Measurements from ENCODE around the gene CD70. TPM values are rescaled to one million over a fixed set of nuclear protein-coding genes. Genes with fewer than 3 reads are reported as not detected.
"Not testable (repeated sequence)": the region's sequence is repeated elsewhere in the genome, so short reads cannot be mapped to it uniquely, and the experiment has no call there.

The CD70 gene
- total RNA-seq, 1 experiment from 2014 or later, result 2.3 TPM

DNA sequence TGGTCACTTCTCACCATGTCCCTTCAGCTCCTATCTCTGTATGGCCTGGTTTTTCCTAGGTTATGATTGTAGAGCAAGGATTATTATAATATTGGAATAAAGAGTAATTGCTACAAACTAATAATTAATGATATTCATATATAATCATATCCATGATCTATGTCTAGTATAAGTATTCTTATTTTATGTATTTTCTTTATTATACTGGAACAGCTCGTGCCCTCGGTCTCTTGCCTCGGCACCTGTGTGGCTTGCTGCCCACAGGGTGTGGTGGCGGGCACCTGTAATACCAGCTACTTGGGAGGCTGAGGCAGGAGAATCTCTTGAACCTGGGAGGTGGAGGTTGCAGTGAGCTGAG, 42.5 kb upstream of the CD70 start:
- BruUV-seq (replicated peaks); H3K36me3 ChIP-seq (ENCODE audit: low read depth, low read length); H3K27me3 ChIP-seq (ENCODE audit: low read length); H3K9me2 ChIP-seq (replicated peaks; ENCODE audit: low read length); H3K4me2 ChIP-seq (ENCODE audit: low read length); H2AFZ ChIP-seq (ENCODE audit: low read length); H3K4me3 ChIP-seq (ENCODE audit: low read length); H3K9me3 ChIP-seq (ENCODE audit: low read length); ATAC-seq; H3K79me2 ChIP-seq (ENCODE audit: low read length); H3K4me1 ChIP-seq (ENCODE audit: insufficient read depth, low read length); DNase-seq; H3F3A ChIP-seq (ENCODE audit: low read length, unreplicated experiment); H4K20me1 ChIP-seq (ENCODE audit: low read length); POLR2A ChIA-PET (ENCODE audit: unreplicated experiment); H3K27ac ChIP-seq (ENCODE audit: low read length); H3K9ac ChIP-seq (ENCODE audit: low read length): not testable (repeated sequence)
- intact Hi-C loops (cut with micrococcal nuclease), result loop anchor here (1.0 to 2.0 kb wide), 7 partner anchors 23 to 585 kb away; no protein-coding TSS in a partner anchor
- TF ChIP-seq, protein P1, sequence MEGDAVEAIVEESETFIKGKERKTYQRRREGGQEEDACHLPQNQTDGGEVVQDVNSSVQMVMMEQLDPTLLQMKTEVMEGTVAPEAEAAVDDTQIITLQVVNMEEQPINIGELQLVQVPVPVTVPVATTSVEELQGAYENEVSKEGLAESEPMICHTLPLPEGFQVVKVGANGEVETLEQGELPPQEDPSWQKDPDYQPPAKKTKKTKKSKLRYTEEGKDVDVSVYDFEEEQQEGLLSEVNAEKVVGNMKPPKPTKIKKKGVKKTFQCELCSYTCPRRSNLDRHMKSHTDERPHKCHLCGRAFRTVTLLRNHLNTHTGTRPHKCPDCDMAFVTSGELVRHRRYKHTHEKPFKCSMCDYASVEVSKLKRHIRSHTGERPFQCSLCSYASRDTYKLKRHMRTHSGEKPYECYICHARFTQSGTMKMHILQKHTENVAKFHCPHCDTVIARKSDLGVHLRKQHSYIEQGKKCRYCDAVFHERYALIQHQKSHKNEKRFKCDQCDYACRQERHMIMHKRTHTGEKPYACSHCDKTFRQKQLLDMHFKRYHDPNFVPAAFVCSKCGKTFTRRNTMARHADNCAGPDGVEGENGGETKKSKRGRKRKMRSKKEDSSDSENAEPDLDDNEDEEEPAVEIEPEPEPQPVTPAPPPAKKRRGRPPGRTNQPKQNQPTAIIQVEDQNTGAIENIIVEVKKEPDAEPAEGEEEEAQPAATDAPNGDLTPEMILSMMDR (conservative IDR thresholded peaks at IDR 0.05; ENCODE audit: low read depth, low read length), result peak; percentile 22; the same call in 1 of the 2 replicates
- CTCF ChIA-PET, result interaction anchor here (0.5 to 0.6 kb wide), 4 partner anchors 112 to 230 kb away, joined by 3 to 5 read pairs (median 4); no protein-coding TSS in a partner anchor

DNA sequence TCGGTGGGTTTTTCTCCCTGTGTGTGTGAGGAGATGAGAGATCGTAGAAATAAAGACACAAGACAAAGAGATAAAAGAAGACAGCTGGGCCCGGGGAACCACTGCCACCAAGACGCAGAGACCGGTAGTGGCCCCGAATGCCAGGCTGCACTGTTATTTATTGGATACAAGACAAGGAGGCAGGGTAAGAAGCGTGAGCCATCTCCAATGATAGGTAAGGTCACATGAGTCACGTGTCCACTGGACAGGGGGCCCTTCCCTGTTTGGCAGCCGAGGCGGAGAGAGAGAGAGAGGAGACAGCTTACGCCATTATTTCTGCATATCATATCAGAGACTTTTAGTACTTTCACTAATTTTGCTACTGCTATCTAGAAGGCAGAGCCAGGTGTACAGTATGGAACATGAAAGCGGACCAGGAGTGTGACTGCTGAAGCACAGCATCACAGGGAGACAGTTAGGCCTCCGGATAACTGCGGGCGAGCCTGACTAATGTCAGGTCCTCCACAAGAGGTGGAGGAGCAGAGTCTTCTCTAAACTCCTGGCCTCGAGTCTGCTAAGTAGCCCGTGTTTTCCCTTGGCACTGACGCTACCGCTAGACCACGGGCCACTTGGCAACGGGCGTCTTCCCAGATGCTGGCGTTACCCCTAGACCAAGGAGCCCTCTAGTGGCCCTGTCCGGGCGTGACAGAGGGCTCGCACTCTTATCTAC, 42.0 kb upstream of the CD70 start:
- H3K9me3 ChIP-seq (ENCODE audit: low read length); H3K9me2 ChIP-seq (replicated peaks; ENCODE audit: low read length); BruUV-seq (replicated peaks); H3K4me1 ChIP-seq (ENCODE audit: insufficient read depth, low read length); H4K20me1 ChIP-seq (ENCODE audit: low read length); H3K79me2 ChIP-seq (ENCODE audit: low read length); POLR2A ChIA-PET (ENCODE audit: unreplicated experiment); H3K27me3 ChIP-seq (ENCODE audit: low read length); H3K36me3 ChIP-seq (ENCODE audit: low read depth, low read length); H3K27ac ChIP-seq (ENCODE audit: low read length); H3F3A ChIP-seq (ENCODE audit: low read length, unreplicated experiment); H3K9ac ChIP-seq (ENCODE audit: low read length): not testable (repeated sequence)
- Histone ChIP-seq H2AFZ (ENCODE audit: low read length) (peak overlapping the region; percentile 73), H3K4me3 (ENCODE audit: low read length) (peak overlapping the region; percentile 55), H3K4me2 (ENCODE audit: low read length) (peak overlapping the region; percentile 91)
- CTCF ChIA-PET, result interaction anchor here (0.5 to 0.7 kb wide), 5 partner anchors 112 to 231 kb away, joined by 3 to 5 read pairs (median 4); no protein-coding TSS in a partner anchor
- TF ChIP-seq, protein P1 (conservative IDR thresholded peaks at IDR 0.05; ENCODE audit: low read depth, low read length), result peak; percentile 66
- peak; percentile 91 for ATAC-seq
- peak; percentile 92 for DNase-seq
- intact Hi-C loops (cut with micrococcal nuclease), result loop anchor here (1.0 to 2.0 kb wide), 8 partner anchors 22 to 584 kb away; no protein-coding TSS in a partner anchor

DNA sequence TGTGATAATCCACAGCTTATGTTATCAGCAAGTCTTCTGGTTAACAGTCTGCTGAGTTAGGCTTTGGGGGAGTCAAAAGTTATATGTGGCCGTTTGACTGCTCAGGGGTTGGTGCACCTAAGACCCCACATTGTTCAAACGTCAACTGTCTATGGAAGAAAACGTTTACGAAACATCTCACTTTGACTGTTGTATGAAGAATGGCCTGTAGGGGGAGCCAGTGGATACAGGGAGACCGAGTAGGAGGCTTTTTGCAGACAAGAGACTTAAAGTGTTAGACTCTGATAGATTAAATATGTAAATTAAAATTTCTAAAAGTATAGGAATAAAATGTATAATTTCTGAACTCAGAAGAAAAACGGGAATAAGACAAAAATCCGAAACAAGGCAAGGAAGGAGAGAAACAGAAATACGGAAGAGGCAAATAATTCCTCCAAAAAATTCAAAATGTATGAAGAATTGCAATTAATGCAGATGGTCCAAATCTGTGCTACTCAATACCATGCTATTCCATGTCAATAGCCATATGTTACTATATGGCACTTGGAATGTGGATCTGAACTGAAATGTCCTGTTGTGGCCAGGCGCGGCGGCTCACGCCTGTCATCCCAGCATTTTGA, 41.2 kb upstream of the CD70 start:
- ATAC-seq (peak; percentile 63), DNase-seq (peak; percentile 95)
- Histone ChIP-seq H3K79me2 (ENCODE audit: low read length) (no peaks in the 10 kb centered on the region), H3F3A (ENCODE audit: low read length, unreplicated experiment) (no peaks in the 10 kb centered on the region), H3K9ac (ENCODE audit: low read length) (no peak overlapping the region), H3K4me2 (ENCODE audit: low read length) (peak overlapping the region; percentile 91; the same call in 1 of the 2 replicates), H4K20me1 (ENCODE audit: low read length) (no peaks in the 10 kb centered on the region), H3K36me3 (ENCODE audit: low read depth, low read length) (no peaks in the 10 kb centered on the region), H2AFZ (ENCODE audit: low read length) (no peak overlapping the region), H3K9me3 (ENCODE audit: low read length) (no peaks in the 10 kb centered on the region), H3K27me3 (ENCODE audit: low read length) (no peaks in the 10 kb centered on the region), H3K4me3 (ENCODE audit: low read length) (no peak overlapping the region), H3K4me1 (ENCODE audit: insufficient read depth, low read length) (no peaks in the 10 kb centered on the region), H3K27ac (ENCODE audit: low read length) (no peak overlapping the region), H3K9me2 (replicated peaks; ENCODE audit: low read length) (no peaks in the 10 kb centered on the region)
- intact Hi-C loops (cut with micrococcal nuclease), result loop anchor here (1.0 to 2.0 kb wide), 4 partner anchors 21 to 583 kb away; no protein-coding TSS in a partner anchor
- CTCF ChIA-PET, result interaction anchor here (0.7 to 1.5 kb wide), 3 partner anchors 68 to 437 kb away, joined by 3 read pairs; partner anchors contain the start of gene ZNF557
- POLR2A ChIA-PET (ENCODE audit: unreplicated experiment), result no interaction called here
- BruUV-seq (replicated peaks), result no TSS peak
- TF ChIP-seq EZH2 (IDR thresholded peaks at IDR 0.05; ENCODE audit: low read length, unreplicated experiment), result no peak
- no peak for TF ChIP-seq EZH2phosphoT487 (IDR thresholded peaks at IDR 0.05; ENCODE audit: borderline replicate concordance, low read length)
- TF ChIP-seq, protein P1 (conservative IDR thresholded peaks at IDR 0.05; ENCODE audit: low read depth, low read length), result peak; percentile 88

Measured in PC-3 (cell line).